HG03025 (cell line): ENCODE measurements around the gene LAMA2.

Experiments used
- ATAC-seq: cut with Tn5 transposase; IDR thresholded peaks from one replicate; pipeline ENCODE4 v1.9.1; 2021; ENCODE audit warnings: mild to moderate bottlenecking, moderate library complexity; ENCODE audit not compliant: unreplicated experiment, low FRiP score

Gene LAMA2

DNA sequence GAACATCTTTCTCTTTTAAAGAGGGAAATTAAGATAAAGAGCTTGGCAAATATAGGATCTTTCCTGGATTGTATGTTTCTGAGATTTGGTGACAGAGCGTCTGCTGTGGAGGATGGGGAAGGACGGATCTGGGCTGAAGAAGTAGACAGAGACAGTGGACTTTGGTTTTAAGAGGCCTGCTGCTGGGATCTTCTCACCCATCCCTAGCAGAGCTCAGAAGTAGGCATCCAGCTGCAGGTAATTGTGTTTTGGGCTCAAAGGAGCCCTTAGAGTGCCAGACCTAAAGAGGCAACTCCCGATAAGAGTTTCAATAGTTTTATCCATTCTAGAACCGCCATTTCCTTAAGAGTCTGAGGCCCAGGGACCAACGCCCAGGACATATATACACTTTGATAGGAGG is 20.8 kb downstream of the LAMA2 start:
- ATAC-seq, result no peak

DNA sequence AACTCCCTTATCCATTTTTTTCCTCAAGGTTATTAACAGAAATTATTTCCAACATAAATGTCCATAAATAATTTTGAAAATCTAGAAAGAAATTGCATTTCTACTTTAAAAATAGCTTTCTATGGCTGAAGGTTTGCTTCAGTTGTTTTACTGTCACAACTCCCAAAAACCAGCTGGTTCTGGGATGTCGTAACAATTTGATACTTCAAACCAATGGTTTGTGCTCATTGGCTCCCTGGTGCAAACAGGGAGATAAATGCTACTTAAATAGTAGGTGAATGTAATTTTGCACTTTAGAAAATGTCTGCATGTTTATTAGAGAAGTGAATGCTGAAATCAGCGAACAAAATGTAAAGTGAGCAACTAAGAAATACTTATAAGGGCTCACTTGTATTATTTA is 31.1 kb downstream of the LAMA2 start:
- no peak for ATAC-seq

DNA sequence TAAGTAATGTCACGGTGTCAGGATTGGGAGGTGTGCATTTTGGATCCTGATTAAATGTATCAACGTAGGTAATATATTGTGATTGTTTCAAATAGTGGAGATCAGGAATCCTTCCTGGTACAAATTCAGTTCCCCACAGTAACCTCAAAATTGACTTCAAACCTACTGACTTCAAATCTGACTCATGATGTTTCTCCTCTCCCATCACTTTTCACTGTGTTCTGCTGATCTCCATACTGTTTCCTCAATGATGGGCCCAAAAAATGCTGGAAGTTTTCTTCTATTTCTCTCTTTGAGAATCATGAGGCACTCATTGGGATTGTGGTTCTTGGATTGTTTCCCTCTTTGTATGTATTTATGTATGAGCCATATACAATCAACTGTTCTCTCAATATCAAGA is 35.9 kb downstream of the LAMA2 start:
- no peak for ATAC-seq

DNA sequence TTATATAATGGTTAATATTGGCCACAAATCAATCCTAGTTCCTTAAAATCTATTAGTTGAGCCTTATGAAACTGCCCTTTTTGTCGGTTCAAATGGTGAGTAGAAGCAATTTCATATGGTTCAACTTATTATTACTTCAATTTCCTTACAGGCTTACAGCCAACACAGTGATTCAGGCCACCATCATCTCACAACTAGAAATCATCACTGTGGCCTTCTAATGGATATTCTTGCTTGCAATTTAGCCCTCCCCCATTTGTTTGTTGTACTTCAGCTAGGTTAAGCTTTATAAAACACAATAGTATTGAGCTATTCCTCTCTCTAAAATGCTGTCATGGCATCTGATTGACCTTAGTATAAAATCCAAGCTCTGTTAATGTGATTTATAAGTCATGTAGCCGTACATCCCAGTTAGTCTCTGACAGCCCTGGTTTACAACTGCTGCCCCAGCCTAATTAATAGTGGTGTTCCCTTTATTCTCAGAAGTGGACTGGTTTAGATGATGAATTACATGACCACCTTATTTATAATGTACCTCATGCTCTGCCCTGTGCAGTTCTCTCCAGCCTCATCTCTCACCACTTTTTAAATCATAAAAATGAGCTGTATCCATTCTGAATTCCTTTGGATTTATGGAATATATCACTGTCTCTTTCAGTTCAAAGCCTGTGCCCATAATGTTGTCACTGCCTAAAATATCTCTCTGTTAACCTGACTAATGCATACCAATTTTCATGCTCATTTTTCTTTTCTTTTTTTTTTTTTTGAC is 36.7 kb downstream of the LAMA2 start:
- ATAC-seq, result no peak

DNA sequence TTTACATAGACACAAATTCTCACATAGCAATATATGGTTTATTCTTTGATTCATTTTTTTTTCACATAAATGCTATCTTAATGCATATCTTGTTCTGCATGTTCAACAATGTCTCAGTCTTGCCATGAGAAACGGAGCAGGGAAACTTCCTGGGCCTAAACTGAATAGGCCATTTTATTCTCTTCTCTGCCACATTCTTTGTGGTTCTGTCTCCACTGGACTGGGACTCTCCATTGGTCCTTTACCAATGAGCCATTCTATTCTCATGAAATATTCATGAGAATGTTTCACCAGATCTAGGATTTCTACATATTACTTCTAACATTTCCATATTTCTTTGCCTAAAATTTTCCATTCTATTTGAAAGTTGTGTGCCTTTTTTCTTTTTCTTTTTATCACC is 42.8 kb downstream of the LAMA2 start:
- ATAC-seq, result no peak

DNA sequence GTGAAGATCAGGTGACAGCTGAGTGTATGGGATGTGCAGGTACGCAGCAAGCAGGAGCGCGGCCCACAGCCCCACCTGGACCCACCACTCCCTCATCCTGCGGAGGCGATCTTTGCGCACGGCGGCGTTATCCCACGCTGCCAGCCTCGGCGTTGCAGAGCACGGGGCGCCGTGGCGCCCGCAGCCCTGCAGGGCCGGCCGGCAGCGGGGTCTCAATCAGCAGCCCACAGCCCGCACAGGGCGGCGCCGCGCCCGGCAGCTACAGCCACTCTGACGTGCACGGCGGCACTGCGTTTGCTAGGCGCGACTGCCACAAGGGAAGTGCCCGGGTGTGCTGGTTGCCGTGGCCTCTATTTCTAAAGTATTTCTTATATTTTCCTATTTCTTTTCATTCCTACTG is 46.9 kb downstream of the LAMA2 start:
- no peak for ATAC-seq

DNA sequence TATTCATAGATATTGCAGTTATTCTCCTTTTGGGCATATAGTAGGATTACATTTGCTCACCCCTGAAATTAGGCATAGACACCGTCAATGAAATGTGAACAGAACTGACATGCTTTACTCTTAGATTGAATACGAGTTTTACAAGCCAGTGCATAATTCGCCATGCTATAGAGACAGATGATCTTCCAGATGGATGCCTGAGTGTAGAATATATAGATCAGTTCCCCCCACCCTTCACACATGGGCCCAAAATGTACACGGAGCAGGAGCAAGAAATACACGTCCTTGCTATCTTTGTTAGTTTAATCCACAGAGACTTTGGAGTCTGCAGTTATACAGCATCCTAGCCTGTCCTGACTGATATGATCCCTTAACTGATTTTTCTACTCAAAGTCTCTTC is 47.4 kb downstream of the LAMA2 start:
- no peak for ATAC-seq

DNA sequence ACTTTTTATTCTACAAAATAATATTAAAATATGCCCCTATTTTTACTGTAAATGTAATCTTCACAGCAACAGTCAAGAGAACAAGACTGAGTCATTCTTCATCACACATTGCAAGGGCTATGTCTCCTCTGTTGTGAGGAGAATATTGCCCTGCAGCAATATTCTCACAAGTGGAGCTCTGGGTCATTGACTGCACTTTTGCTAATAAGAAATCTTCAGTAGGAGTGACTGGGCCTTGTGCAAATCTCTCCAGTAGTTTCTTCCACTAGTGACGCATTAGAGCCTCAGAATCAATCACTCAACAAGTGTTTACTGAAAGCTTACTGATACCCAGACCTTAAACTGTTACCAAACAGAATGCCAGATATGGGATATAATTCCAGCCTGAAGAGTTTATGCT is 49.1 kb downstream of the LAMA2 start:
- ATAC-seq, result no peak

DNA sequence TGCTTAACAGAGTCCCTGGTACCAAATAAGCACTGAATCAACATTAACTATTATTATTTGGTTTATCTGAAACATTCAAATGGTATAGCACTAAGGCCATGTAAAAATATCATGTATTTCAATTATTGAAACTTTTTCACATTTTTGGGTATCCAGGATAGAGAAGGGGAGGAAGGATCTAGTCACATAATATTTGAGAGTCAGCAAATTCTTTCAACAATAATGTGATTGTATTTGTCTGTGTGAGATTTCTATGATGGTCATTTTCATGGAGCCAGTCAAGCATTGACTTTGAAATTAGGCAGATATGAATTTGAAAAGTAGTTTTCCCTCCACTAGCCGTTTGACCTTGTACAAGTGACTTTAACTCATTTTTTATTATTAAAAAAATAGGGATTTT is 67.9 kb downstream of the LAMA2 start:
- ATAC-seq, result no peak

DNA sequence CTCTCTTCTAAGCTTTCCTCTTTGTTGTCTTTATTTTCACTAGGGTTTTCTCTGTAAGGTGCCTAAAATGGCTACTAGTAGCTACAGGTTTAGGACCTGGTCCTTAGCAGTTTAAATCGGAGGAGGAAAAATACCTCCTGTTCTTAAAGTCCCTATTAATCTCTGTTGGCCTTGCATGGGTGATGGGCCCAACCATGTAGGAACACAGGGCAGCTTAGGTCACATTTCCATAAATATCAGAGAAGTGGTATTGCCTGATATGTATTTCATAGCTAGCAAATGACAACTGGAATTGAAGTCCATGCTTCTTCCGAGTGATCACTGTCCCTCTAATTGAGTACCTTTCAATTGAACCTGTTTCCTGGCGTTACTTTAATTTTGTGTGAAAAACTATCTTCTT is 70.0 kb downstream of the LAMA2 start:
- ATAC-seq, result no peak

DNA sequence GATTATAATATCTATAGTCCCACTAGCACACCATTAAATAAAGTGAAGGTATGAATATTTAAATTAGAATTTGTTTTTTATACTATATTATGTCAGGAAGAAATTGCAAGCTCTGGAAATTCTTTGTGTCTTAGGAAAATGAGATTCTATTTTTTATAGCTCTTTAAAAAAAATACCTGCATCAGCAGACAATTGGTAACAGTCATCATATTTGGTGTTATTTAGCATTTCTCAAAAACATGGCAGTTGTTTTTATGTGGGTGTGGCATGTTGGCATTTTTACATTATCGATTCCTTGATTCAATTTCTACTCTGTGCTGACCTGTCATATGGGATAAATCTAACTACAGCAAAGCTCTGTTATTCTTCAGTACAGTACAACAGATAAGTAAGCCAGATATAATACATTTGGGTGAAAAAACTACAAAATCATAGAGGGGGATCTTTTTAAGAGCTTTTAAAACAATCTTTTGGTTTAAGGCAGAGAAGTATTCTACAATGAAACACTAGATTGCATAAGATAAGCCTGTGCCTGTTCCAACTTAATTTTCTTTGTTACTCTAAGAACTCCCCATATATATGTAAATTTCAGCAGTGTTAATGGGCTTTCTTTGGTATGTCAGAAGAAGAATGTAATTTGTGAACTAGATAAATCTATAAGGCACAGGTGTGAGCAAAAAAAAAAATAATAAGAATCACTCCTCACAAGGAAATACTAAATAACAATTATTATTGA is 71.5 kb downstream of the LAMA2 start:
- ATAC-seq, result no peak

DNA sequence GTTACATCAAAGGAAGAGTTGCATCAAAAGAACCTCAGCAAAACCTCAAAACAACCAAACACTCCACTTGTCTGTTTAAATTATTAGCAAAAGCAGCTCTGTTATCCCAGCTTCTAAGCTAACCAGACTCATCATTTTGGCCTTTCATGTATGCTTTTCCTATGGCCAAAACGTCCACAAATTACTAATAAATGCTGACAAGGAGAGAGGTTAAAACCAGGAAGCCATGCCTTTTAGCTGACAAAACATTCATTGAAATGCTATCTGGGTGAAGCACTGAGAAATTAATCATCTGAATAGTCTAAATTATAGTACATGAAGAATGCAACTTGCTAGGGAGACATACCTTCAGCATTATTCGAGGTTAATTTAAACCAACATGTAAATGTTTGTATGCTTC is 80.6 kb downstream of the LAMA2 start:
- no peak for ATAC-seq

DNA sequence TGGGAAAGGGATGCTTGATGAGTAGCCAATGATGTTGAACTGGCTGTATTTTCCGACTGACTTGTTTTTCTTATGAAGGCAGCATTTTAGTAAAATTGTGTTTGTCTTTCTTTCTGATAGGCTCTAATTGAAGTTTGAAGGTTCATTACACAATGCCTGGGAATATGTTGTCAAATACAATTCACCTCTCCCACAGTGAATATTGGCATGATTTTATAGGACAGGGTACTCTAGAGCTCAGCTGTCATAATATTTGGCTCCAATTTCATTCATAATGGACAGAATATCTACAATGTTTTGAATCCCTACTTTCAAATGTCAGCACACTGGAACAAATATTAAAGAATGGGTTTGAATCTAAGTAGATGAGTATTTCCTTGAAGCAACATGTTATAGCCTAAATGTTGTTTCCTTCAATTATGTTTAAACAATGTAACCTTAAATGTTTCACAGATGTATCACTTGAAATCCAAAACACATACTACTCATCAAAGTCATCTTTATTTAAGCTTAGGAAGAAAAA is 81.4 kb downstream of the LAMA2 start:
- no peak for ATAC-seq

DNA sequence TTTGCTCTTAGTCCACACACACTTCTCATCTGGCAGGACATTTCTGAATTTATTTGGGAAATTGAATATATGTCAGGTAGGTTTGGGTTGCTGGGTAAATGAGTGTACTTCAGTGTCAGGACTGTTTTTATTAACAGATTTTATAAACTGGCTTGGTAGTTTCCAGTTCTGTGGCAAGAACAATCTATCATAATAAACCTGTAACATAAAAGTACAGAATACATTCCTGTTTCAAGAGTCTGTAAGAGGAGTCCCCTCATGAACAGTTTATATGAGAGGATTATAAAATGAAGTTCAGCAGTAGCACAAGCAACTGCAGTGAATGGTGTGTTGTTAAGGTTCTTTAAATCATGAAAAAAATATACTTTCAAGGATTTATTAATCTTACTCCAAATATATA is 81.8 kb downstream of the LAMA2 start:
- ATAC-seq, result no peak

DNA sequence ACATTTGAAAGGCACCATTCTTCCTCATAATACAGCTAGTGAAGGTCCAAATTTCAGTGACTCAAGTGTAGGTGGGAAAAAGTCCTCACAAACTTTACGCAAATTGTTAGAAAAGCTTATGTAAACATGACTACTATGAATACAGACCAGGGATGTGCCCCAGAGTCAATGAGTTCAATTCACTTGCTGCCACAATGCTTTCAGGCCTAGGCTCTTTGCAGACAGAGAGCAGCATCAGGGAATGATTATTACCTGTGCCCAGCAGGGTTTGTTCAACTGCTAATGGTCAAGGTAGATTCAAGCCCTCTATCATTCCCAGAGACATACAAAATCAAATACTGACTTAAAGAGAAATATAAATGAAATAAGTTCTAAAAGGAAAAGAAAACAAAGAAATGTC is 84.0 kb downstream of the LAMA2 start:
- no peak for ATAC-seq

DNA sequence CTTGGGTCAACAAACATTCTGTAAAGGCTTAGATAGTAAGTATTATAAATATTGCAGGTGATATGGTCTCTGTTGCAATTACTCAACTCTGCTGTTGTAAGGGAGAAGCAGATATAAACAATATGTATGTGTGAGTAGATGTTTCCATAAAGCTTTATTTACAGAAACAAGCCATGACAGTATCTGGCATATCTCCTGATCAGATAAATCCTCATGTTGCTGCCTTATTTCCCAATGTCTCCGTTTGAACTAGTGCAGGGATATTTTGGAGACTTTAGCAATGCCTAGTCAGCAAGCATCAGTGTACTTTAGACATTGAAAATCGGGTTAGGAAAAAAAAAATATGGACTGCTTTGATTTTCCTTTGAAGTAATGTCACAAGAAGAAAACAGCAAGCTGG is 96.1 kb downstream of the LAMA2 start:
- ATAC-seq, result no peak

DNA sequence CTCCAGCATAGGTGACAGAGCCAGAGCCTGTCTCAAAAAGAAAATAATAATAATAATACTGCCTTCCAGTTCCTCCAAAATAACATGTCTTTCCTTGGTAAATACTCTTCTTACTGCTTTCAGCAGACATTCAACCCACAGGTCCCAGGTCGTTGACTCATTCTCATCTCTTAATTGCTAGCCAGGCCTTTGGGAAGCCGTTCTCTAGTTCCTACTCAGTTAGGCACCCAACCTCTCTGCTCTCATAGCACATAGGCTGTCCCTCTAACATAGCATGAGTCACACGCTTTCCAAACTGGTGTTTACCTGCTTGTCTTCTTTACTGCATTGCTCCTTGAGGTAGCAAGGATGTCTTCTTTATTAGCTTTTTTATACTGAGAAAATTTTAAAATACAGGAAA is 98.8 kb downstream of the LAMA2 start:
- ATAC-seq, result no peak

DNA sequence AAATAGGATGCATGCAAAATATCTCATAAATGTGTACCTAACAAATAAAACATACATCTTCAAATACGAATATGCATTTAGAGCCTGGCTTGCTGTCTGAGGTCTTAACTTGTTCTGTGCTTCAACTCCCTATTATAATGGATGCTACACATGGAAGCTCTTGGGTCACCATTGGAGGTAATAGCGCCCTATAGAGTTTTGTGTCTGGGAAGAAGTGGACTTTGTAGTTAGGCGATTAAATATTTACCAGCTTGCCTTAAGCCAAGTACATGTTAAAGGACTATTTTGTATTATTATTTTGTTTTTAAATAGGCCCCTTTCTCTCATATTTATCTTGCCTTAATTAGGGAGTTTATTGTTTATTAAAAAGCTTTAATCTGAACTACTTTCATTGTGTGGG is 107.4 kb downstream of the LAMA2 start:
- ATAC-seq, result no peak

DNA sequence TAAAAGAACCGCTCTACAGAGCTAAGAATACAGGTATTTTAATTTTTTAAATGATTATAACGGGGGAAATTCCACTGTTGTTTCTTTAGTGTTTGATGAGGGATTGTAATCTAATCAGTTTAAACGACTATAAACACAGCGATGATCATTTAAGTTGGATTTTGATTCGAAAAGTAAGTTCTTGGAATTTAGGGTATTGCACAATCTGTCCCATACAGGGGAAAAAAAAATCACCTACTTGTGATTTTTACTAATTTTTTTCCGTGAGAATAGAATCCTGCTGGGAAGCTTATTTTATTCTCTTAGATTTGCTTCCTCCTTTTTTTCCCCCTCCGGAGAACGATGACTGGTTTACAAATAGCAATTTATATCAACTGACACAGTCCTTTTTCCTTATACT is 108.0 kb downstream of the LAMA2 start:
- no peak for ATAC-seq

DNA sequence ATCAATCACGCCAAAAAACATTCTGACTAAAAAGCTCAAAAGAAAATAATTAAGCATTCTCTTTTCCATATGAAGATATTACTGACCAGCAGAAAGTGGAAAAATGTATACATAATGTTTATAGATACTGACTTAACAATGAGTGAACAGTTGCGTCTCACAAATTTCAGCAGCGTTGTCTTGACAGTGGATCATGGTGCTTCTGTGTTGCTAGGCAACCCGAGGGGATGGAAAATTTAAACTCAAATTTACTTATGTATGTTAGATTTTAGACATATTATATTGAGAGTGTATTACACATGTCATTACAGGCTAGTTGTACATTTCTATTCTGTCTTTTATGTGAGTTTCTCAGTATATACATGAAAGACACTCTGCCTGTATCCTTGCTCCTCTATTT is 110.2 kb downstream of the LAMA2 start:
- ATAC-seq, result no peak

DNA sequence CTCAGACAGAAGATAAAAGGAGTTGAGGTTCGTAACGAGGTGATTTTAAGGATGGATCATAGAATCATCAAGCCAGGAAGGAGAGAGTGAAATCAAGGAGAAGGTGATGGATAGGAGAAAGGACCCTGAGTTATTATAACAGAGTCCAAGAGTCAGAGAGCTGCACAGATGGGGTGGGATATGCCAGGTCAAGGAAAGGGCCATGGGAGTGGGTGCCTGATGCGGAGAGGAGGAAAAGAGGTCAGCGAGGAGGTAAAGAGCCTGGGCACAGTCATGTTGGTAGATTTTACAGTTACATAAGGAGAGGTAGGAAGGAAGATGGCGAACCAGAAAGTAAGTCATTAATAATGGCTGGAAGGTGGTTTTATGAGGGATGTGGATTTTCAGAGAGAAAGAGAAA is 114.9 kb downstream of the LAMA2 start:
- no peak for ATAC-seq
